IgD-negative memory B cell (primary cell): ENCODE data around the gene COL4A3. TPM values are rescaled to one million over a fixed set of nuclear protein-coding genes. Genes with fewer than 3 reads are reported as not detected.
"Not testable (repeated sequence)": the region's sequence is repeated elsewhere in the genome, so short reads cannot be mapped to it uniquely, and the experiment has no call there.

Source experiments
- H3K27ac Mint-ChIP-seq, 3 donors: one replicate each; pipeline ENCODE4 v1.8.0; 2020 to 2022; ENCODE audit warnings: mild to moderate bottlenecking in 3 of 3, mixed read lengths in 3 of 3, moderate library complexity in 1 of 3
- H3K27me3 Mint-ChIP-seq: one replicate; pipeline ENCODE4 v1.8.0; 2021; ENCODE audit warnings: mixed read lengths
- H3K36me3 Mint-ChIP-seq: one replicate; pipeline ENCODE4 v1.8.0; 2020; ENCODE audit warnings: mild to moderate bottlenecking, mixed read lengths
- H3K4me1 Mint-ChIP-seq, 3 donors: one replicate each; pipeline ENCODE4 v1.8.0; 2020 to 2022; ENCODE audit warnings: mixed read lengths in 3 of 3, mild to moderate bottlenecking in 1 of 3
- H3K4me3 Mint-ChIP-seq, 4 donors: one replicate each; pipeline ENCODE4 v1.8.0; 2020 to 2022; ENCODE audit warnings: mild to moderate bottlenecking in 4 of 4, mixed read lengths in 4 of 4, moderate library complexity in 3 of 4
- H3K9me3 Mint-ChIP-seq, 3 donors: one replicate each; pipeline ENCODE4 v1.8.0; 2020 to 2021; ENCODE audit warnings: mixed read lengths in 3 of 3, mild to moderate bottlenecking in 1 of 3
- polyA plus RNA-seq: library from polyadenylated mRNA; unstranded; fragments of 300-500 nt; fragmentation: Illumina TruSeq; gene quantifications from one replicate; pipeline ENCODE4 v1.2.3, GENCODE V29; 2021

Gene COL4A3
- polyA plus RNA-seq, 1 donor from 2014 or later, result 6.2 TPM

DNA sequence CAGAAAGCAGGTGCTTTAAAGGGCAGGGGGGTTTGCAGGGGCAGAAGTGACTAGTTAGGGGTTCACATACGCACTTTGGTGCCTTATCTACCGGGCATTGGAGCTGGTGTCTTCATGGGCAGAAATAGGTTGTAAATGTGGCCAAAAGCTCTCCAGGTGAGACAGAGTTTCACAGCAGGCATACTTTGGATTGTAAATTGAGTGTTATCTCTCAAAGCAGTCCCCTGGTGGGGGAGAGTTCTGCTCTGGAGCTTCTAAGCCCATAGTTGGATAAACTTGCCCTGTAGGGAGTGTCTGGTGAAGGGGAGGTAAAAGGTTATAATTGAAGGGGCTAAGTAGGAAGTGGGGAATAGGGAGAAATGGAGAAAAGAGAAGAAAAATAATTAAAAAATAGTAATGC lies 43.1 kb downstream of the COL4A3 start:
- H3K4me3 Mint-ChIP-seq, result no peak overlapping the region
- peaks cover 11% of the 10 kb centered on the region for H3K36me3 Mint-ChIP-seq
- peaks cover 0 to 4% (median 0%) of the 10 kb centered on the region in 3 donors for H3K4me1 Mint-ChIP-seq
- H3K27ac Mint-ChIP-seq, result peak overlapping the region in 1 of 3 donors; percentile 18
- H3K27me3 Mint-ChIP-seq, result no peaks in the 10 kb centered on the region
- H3K9me3 Mint-ChIP-seq, result no peaks in the 10 kb centered on the region

DNA sequence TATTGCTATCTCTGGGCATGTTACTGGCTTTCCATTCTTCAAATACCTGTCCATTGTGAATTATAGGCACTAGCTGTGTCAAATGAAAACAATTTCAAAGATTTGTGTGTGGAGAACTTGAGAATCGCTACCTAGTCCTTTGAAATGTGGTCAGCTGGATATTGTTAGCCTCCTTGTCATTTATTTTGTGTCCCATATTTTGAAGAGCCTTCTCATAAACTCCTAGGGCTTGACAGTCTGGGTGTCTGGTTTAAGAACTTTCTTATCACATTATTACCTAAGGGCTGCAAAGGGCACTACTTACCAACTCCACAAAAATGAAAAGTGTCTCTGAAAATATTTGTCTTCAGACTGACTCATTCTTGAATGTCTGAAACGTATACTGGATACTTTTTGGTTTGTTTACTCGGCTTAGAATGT lies 50.2 kb downstream of the COL4A3 start:
- Mint-ChIP-seq H3K27ac (no peak overlapping the region), H3K9me3 (peaks cover 0 to 12% (median 0%) of the 10 kb centered on the region in 3 donors), H3K36me3 (peaks cover 8% of the 10 kb centered on the region), H3K4me1 (peaks cover 0 to 4% (median 0%) of the 10 kb centered on the region in 3 donors), H3K4me3 (no peak overlapping the region), H3K27me3 (no peaks in the 10 kb centered on the region)

DNA sequence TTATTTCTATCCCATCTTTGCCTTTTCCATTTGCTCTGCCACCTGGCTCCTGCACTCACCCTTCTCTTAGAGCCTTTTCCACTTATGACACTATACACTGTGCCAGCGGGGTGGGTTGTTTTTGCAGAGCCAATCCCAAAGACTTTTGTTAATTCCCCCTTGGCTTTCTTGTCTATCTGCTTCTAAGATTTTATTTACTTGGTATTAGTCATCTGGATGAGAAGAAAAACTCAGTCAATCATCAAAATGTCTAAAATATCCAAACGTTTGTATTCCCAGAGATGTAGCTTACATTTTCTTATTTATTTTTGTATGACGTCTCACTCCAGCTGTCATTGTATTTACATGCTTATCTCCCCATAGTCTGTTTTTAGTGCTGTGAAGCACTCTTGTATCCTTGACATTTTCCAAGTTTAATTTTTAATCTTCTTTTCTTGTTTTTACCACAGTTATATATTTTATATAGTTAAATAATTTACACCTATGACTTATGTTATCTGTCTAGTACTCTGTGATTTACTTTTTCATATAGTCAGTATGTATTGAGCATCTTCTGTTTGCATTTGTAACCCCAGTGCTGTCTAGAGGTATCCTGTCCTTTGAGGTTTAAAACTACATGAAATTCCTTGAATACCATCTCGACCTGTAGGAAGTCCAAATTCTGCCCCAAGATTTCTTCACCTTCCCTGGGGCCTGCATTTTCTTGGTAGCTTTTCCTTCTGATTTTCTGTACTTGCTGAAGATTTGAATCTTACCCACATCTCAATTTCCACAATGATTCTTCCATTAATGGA lies 55.1 kb downstream of the COL4A3 start:
- Mint-ChIP-seq H3K9me3 (peaks cover 0 to 12% (median 0%) of the 10 kb centered on the region in 3 donors), H3K27ac (no peak overlapping the region), H3K4me3 (no peak overlapping the region), H3K27me3 (no peaks in the 10 kb centered on the region), H3K36me3 (peaks cover 13% of the 10 kb centered on the region), H3K4me1 (peaks cover 0 to 1% (median 0%) of the 10 kb centered on the region in 3 donors)

DNA sequence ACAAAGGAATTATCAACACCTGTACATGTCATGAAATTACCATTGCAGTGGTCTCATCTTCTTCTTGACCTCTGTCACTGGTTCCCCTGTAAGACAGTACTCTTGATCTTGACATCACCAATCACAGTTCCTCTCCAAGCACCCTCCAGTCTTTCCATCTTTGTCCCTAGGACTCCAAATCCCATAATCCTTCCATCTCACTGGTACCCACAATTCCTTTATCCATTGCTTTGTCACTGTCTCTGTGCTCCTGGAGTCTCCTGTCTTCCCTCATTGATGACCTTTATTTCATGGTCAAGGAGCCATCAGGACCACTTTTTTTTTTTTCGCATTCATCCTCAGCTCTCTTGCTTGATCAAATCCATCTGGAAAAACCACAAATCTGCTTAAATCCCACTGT lies 56.7 kb downstream of the COL4A3 start:
- peaks cover 0 to 8% (median 0%) of the 10 kb centered on the region in 3 donors for H3K9me3 Mint-ChIP-seq
- no peaks in the 10 kb centered on the region for H3K27me3 Mint-ChIP-seq
- H3K4me3 Mint-ChIP-seq, result no peak overlapping the region
- no peak overlapping the region for H3K27ac Mint-ChIP-seq
- H3K36me3 Mint-ChIP-seq, result peaks cover 14% of the 10 kb centered on the region
- peaks cover 0 to 3% (median 0%) of the 10 kb centered on the region in 3 donors for H3K4me1 Mint-ChIP-seq

DNA sequence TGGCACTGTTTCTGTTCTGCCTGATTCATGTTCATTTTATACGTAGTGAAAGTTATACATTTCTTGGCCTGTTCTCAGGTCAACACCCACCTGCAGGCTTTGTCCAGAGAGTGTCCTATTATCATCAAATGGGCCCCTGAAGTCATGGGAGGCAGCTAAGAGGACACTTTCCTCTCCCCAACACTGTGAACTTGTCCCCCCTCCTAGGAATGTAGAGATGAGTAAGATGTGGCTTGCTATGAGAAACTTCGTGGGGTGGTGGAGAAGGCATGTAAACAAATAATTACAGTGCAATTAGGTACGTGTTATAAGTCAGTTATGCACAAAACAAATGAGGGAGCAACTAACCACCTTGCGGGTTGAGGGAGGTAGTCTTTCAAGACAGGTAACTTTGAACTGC lies 57.9 kb downstream of the COL4A3 start:
- H3K36me3 Mint-ChIP-seq, result peaks cover 11% of the 10 kb centered on the region
- no peaks in the 10 kb centered on the region for H3K27me3 Mint-ChIP-seq
- no peak overlapping the region for H3K4me3 Mint-ChIP-seq
- H3K4me1 Mint-ChIP-seq, result peaks cover 0 to 3% (median 0%) of the 10 kb centered on the region in 3 donors
- no peak overlapping the region for H3K27ac Mint-ChIP-seq
- no peaks in the 10 kb centered on the region for H3K9me3 Mint-ChIP-seq

DNA sequence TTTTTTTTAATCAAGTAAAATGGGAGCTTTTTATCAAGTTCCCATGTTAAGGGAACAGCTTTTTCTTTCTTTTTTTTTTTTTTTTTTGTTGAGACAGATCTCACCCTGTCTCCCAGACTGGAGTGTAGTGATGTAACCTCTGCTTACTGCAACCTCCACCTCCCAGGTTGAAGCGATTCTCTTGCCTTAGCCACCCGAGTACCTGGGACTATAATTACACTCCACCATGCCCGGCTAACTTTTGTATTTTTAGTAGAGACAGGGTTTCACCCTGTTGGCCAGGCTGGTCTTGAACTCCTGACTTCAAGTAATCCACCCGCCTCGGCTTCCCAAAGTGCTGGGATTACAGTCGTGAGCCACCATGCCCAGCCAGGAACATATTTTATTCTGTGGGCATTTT lies 61.2 kb downstream of the COL4A3 start:
- not testable (repeated sequence) for H3K27ac Mint-ChIP-seq, H3K9me3 Mint-ChIP-seq, H3K4me3 Mint-ChIP-seq, H3K27me3 Mint-ChIP-seq, H3K4me1 Mint-ChIP-seq
- H3K36me3 Mint-ChIP-seq, result peaks cover 11% of the 10 kb centered on the region

DNA sequence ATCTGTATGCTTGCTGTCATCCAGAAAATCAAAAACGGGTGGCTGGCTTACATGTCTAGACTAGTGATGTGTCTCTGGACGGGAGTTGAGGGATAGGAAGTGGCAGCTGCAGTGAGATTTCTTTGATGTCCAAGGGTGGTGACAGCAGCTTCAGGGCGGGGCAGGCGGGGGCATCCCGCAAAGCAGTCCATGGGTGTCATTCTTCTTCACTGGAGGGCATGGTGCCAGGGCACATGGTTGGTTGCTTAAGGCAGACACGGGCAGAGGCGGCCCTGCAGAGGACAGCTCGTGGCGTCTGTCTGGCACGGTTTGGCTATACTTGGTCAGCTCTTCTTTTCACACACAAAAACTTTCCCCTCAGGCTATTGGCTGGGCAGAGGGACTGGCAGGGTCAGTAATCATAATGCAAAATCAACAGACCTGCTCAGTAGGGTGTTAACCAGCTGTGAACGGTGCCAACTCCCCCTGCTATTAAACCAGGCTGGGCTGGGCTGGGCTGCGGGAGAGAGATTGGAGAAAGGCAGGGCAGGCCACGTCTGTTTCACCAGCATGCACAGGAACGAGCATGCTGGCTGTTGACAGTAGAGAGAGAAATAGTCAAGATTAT lies 63.7 kb downstream of the COL4A3 start:
- Mint-ChIP-seq H3K9me3 (peaks cover 0 to 6% (median 0%) of the 10 kb centered on the region in 3 donors), H3K27me3 (no peaks in the 10 kb centered on the region), H3K36me3 (peaks cover 5% of the 10 kb centered on the region), H3K4me3 (no peak overlapping the region), H3K4me1 (peaks cover 0 to 4% (median 2%) of the 10 kb centered on the region in 3 donors), H3K27ac (no peak overlapping the region)

DNA sequence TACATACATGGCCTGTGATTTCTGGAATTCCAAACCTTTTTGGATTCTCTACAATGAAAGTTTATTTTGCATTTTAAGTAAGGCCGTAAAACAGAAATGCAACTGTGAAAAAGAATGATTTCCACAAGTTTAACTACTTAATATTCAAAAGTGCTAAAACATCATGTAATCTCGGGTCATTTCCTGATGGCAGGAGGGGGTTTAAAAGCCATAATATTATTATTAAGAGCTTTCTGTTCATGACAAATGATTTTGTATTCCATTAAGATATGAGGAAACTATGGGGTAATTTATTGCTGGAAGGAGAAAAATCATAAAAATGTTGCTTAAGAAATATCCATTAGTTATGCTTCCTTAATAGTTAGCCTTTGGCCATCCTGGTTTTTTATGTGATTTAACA lies 65.7 kb downstream of the COL4A3 start:
- H3K27me3 Mint-ChIP-seq, result no peaks in the 10 kb centered on the region
- H3K9me3 Mint-ChIP-seq, result peaks cover 0 to 6% (median 0%) of the 10 kb centered on the region in 3 donors
- H3K4me1 Mint-ChIP-seq, result peaks cover 2 to 5% (median 4%) of the 10 kb centered on the region in 3 donors
- peaks cover 5% of the 10 kb centered on the region for H3K36me3 Mint-ChIP-seq
- H3K27ac Mint-ChIP-seq, result no peak overlapping the region
- no peak overlapping the region for H3K4me3 Mint-ChIP-seq

DNA sequence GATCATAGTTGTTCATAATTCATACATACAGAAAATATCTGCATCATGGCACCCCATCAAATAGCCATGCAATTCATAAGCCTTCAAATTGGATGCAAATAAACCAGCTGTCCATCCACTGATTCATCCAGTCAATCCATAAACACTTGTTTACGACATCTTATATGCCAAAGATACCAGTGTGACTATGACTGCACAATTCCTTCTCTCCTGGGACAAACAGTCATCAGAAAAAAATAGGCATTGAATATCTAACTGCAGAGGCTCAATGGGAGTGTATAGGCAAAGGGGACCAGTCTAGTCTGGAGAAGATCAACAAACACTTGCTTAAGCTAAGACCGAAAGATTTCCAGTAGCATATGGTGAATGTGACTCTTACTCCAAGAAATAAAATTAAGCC lies 70.0 kb downstream of the COL4A3 start:
- Mint-ChIP-seq H3K4me3 (no peak overlapping the region), H3K27ac (no peak overlapping the region), H3K4me1 (peaks cover 2 to 7% (median 4%) of the 10 kb centered on the region in 3 donors), H3K9me3 (peaks cover 0 to 6% (median 0%) of the 10 kb centered on the region in 3 donors), H3K36me3 (no peaks in the 10 kb centered on the region), H3K27me3 (no peaks in the 10 kb centered on the region)

DNA sequence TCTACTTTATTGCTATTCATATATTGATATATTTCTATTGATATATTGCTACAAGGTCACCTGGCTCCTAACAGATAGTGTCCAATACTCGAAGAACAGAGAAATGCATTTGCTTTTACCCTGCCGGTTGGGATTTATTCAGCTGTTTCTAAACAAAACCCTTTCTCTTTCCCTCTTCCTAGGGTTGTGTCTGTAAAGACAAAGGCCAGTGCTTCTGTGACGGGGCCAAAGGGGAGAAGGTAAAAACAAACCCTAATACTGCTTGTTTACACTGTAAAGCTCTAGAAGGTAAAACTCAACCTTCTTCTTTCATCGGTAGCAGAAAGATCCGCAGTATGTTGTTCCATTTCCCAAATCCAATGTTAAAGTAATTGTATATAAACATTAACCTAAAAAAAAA lies 73.4 kb downstream of the COL4A3 start:
- no peaks in the 10 kb centered on the region for H3K27me3 Mint-ChIP-seq
- H3K4me3 Mint-ChIP-seq, result no peak overlapping the region
- peaks cover 0 to 7% (median 2%) of the 10 kb centered on the region in 3 donors for H3K4me1 Mint-ChIP-seq
- peaks cover 2% of the 10 kb centered on the region for H3K36me3 Mint-ChIP-seq
- H3K9me3 Mint-ChIP-seq, result no peaks in the 10 kb centered on the region
- no peak overlapping the region for H3K27ac Mint-ChIP-seq

DNA sequence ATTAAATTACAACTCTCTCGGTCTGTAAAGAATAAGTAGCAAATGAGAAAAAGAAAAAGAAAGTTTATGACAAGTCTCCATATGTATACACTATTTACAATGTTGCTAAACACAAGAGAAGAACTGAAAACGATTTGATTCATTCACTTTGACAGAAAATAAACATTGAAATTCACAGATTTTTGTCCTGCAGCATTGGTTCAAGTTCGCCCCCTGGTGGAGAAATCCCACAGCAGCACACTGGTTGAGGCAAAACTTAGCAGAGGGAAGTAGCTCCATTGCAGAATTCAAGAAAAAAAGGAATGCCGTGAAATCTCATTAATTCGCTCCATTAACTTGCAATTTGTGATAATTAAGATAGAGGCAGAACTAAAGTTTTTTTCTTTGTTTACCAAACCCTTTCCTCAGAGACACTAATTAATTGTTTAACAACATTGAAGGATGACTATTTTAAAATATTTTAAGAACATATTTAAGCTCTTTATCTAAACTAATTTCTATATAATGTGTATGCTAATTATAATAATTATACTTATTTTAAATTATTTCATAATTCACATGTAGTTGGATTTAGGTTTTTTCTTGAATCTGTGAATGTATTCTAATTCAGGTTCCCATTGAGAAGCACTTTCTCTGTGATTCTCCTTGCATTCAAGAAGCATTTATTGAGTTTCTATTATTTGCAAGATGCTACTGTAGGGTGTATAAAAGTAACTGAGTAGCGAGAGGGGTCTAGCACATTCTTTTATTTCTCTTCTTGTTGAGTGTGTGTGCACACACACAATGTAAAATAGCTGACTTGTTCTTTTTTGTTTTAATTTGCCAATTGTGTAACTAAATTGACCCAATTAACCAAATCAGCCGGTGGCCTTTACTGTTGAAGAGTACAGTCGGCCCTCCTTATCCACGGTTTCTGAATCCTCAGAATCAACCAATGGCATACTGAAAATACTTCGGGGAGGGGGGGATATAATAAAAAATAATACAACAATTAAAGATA lies 74.1 kb downstream of the COL4A3 start:
- H3K27ac Mint-ChIP-seq, result no peak overlapping the region
- H3K4me1 Mint-ChIP-seq, result peaks cover 0 to 7% (median 2%) of the 10 kb centered on the region in 3 donors
- H3K4me3 Mint-ChIP-seq, result no peak overlapping the region
- H3K27me3 Mint-ChIP-seq, result no peaks in the 10 kb centered on the region
- peaks cover 2% of the 10 kb centered on the region for H3K36me3 Mint-ChIP-seq
- H3K9me3 Mint-ChIP-seq, result no peaks in the 10 kb centered on the region

DNA sequence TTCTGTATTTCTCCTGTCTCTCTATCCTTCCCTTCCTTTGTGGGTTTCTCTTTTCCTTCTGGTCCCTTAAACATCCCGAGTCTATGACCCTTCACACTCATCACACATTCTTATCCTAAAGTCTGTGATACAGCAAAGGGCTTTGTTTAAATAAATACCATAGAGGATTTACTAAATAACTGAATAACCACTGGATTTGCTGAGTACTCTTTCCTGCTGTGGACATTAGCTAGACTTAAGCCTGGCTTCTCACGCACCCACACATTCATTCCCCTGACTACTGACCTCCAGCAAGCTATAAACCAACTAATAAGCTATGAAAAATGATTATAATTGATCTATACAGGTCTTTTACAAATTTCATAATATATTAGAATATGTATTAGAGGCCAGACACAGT lies 76.6 kb downstream of the COL4A3 start:
- Mint-ChIP-seq H3K36me3 (peaks cover 2% of the 10 kb centered on the region), H3K27me3 (no peaks in the 10 kb centered on the region), H3K4me3 (no peak overlapping the region), H3K27ac (no peak overlapping the region), H3K4me1 (peaks cover 0 to 3% (median 0%) of the 10 kb centered on the region in 3 donors), H3K9me3 (no peaks in the 10 kb centered on the region)

DNA sequence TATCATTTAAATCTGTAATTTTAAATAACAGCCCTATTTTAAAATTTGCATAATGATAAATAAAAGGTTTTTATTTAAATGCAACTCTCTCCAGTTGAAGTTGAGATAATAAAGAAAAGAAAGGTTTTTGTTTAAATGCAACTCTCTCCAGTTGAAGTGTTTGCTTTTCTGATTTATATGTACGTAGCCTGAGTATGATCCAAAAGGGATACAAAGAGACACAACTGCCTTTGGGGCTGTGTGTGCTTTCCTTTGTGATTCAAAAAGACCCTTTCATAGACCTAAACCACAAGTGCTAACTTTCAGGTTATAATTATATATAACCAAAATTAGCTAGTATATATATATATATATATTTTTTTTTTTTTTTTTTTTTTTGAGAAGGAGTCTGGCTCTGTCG lies 84.5 kb downstream of the COL4A3 start:
- Mint-ChIP-seq H3K9me3 (no peaks in the 10 kb centered on the region), H3K27ac (no peak overlapping the region), H3K27me3 (no peaks in the 10 kb centered on the region), H3K4me3 (no peak overlapping the region), H3K36me3 (peaks cover 20% of the 10 kb centered on the region), H3K4me1 (peaks cover 0 to 1% (median 1%) of the 10 kb centered on the region in 3 donors)

DNA sequence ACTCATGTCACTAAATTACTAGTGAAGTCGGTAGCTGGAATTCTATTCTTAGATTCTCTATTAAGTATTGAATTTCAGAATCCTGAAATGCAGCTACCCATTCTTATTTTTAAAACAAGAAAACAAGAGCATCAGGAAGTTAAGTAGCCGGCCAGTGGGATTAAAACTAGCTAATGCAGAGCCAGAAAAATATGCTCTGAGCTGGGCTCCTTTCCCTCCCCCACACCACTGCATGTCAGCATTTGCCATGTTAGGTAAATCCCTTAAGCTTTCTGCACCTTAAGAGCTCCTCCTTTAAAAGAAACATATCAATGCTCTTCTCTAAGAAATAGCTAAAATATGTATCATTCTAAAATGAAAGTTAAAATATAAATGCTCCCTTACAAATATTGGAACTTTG lies 88.4 kb downstream of the COL4A3 start:
- H3K9me3 Mint-ChIP-seq, result peaks cover 0 to 4% (median 0%) of the 10 kb centered on the region in 3 donors
- H3K36me3 Mint-ChIP-seq, result peaks cover 30% of the 10 kb centered on the region
- H3K4me3 Mint-ChIP-seq, result no peak overlapping the region
- peaks cover 0 to 1% (median 1%) of the 10 kb centered on the region in 3 donors for H3K4me1 Mint-ChIP-seq
- H3K27me3 Mint-ChIP-seq, result no peaks in the 10 kb centered on the region
- H3K27ac Mint-ChIP-seq, result no peak overlapping the region

DNA sequence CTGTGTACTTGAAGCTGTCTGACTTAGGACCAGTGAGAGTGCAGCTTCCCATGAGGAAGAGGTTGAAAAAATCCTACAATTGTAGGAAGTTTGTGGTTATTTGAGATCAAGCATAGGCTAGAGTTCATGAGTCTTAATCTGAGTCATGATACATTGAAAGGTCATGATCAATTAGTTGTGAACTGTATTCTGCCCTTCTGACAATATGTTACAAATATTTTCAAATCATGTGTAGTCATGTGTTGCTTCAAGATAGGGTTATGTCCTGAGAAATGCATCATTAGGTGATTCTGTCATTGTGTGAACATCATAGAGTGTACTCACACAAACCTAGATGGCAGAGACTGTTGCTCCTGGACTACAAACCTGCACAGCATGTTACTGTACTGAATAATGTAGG lies 92.2 kb downstream of the COL4A3 start:
- Mint-ChIP-seq H3K9me3 (peaks cover 0 to 4% (median 0%) of the 10 kb centered on the region in 3 donors), H3K36me3 (peaks cover 28% of the 10 kb centered on the region), H3K27ac (no peak overlapping the region), H3K4me3 (no peak overlapping the region), H3K4me1 (peaks cover 0 to 7% (median 4%) of the 10 kb centered on the region in 3 donors), H3K27me3 (no peaks in the 10 kb centered on the region)
